Adrenal gland (tissue), 5 donors: ENCODE results near the gene PTS.

ENCODE experiments used
- CTCF ChIP-seq, 6 experiments: fragments of 450-650 bp in 4 of 6; fragments of 200-600 bp in 2 of 6; sonication (generic) in 1 of 6; IDR thresholded peaks; 1 replicate in 5 of 6; 2 replicates in 1 of 6; pipeline versions ENCODE4 v1.5.1 to v1.8.0; 2016 to 2021; ENCODE audit warnings: antibody characterized with exemption in 6 of 6, mild to moderate bottlenecking in 2 of 6, moderate library complexity in 1 of 6
- POLR2A ChIP-seq, 2 donors: fragments of 450-650 bp; IDR thresholded peaks; one replicate each; pipeline ENCODE4 v1.6.1; 2017; ENCODE audit warnings: antibody characterized with exemption in 2 of 2, mild to moderate bottlenecking in 2 of 2, moderate library complexity in 1 of 2
- donor health status: DM: no; HTN: no; CAD: no.

GRCh38 chr11:112196519-112197087, 29.6 kb upstream of the PTS start:
- TF ChIP-seq CTCF (IDR thresholded peaks at IDR 0.05) (no peak), POLR2A (IDR thresholded peaks at IDR 0.05) (no peak)
